K562 (cell line): ENCODE results near the gene BIRC5. TPM values are rescaled to one million over a fixed set of nuclear protein-coding genes. Genes with fewer than 3 reads are reported as not detected.

Experiments used
- ARID3A ChIP-seq: IDR thresholded peaks from 2 replicates; pipeline ENCODE4 v1.6.1; 2012; ENCODE audit warnings: low read depth, low read length, improper control_type of control experiment, borderline replicate concordance
- CBX3 ChIP-seq, 2 experiments: IDR thresholded peaks; 1 replicate in 1 of 2; 2 replicates in 1 of 2; pipeline ENCODE4 v1.6.1; 2012; ENCODE audit warnings: inconsistent platforms in 2 of 2, low read length in 2 of 2, borderline replicate concordance in 1 of 2, control low read depth in 1 of 2
- CTBP1 ChIP-seq: fragments of 450-650 bp; IDR thresholded peaks from 2 replicates; pipeline ENCODE4 v1.6.1; 2016; ENCODE audit warnings: borderline replicate concordance
- DMBX1 ChIP-seq: fragments of 250-450 bp; sonication (Bioruptor Pico); IDR thresholded peaks from 2 replicates; pipeline ENCODE4 v1.8.0; 2022; ENCODE audit warnings: inconsistent platforms, mild to moderate bottlenecking, moderate library complexity, borderline replicate concordance
- ETS1 ChIP-seq: conservative IDR thresholded peaks from 2 replicates; pipeline ENCODE4 v1.6.1; 2011; ENCODE audit warnings: low read depth, mild to moderate bottlenecking, low read length; ENCODE audit not compliant: control insufficient read depth
- HEY1 ChIP-seq: fragments of 250-450 bp; sonication (Bioruptor Pico); IDR thresholded peaks from 2 replicates; pipeline ENCODE4 v1.5.0; 2020; ENCODE audit warnings: mild to moderate bottlenecking, moderate library complexity, borderline replicate concordance
- HINFP ChIP-seq: fragments of 450-650 bp; conservative IDR thresholded peaks from 2 replicates; pipeline ENCODE4 v1.6.1; 2016; ENCODE audit warnings: missing genetic modification characterization, low read depth, mild to moderate bottlenecking, control low read depth, missing compliant biosample characterization
- NCOA6 ChIP-seq: fragments of 450-650 bp; IDR thresholded peaks from 2 replicates; pipeline ENCODE4 v1.6.1; 2017; ENCODE audit warnings: mild to moderate bottlenecking
- NKRF ChIP-seq: fragments of 450-650 bp; IDR thresholded peaks from 2 replicates; pipeline ENCODE4 v1.6.1; 2016; ENCODE audit warnings: borderline replicate concordance
- NONO ChIP-seq, 2 experiments: fragments of 200-400 bp in 1 of 2; fragments of 450-650 bp in 1 of 2; formaldehyde crosslinking in 1 of 2; IDR thresholded peaks; 2 replicates each; pipeline ENCODE4 v1.6.1; 2017; ENCODE audit warnings: low read depth in 2 of 2, mild to moderate bottlenecking in 2 of 2, moderate library complexity in 2 of 2, low read length in 1 of 2
- NR2C2 ChIP-seq, 2 experiments: fragments of 200-800 bp in 1 of 2; sonication (Bioruptor generic) in 1 of 2; sonication (generic) in 1 of 2; formaldehyde crosslinking in 1 of 2; IDR thresholded peaks; 2 replicates each; pipeline versions ENCODE4 v1.6.1 to v1.8.0; 2016 to 2022; ENCODE audit warnings: mild to moderate bottlenecking in 1 of 2, missing compliant biosample characterization in 1 of 2, missing genetic modification characterization in 1 of 2, missing genetic modification reagents in 1 of 2
- TAF15 ChIP-seq: fragments of 200-400 bp; formaldehyde crosslinking; IDR thresholded peaks from 2 replicates; pipeline ENCODE4 v1.6.1; 2017; ENCODE audit warnings: mild to moderate bottlenecking, low read depth, low read length, moderate library complexity
- ZBTB49 ChIP-seq: sonication (generic); formaldehyde crosslinking; IDR thresholded peaks from 2 replicates; pipeline ENCODE4 v1.8.0; 2022; ENCODE audit warnings: missing genetic modification reagents, mild to moderate bottlenecking, borderline replicate concordance
- ZNF436 ChIP-seq: fragments of 250-450, 450-650 bp; sonication (Bioruptor Pico); formaldehyde crosslinking; IDR thresholded peaks from 2 replicates; pipeline ENCODE4 v1.7.0; 2020; ENCODE audit warnings: mild to moderate bottlenecking
- ZNF668 ChIP-seq: fragments of 250-450 bp; sonication (Bioruptor Pico); IDR thresholded peaks from 2 replicates; pipeline ENCODE4 v1.8.0; 2022; ENCODE audit warnings: mild to moderate bottlenecking, inconsistent platforms
- ZNF717 ChIP-seq: fragments of 250-450 bp; sonication (Bioruptor Pico); IDR thresholded peaks from 2 replicates; pipeline ENCODE4 v1.5.0; 2021
- ZZZ3 ChIP-seq: fragments of 450-650 bp; IDR thresholded peaks from 2 replicates; pipeline ENCODE4 v1.6.1; 2016; ENCODE audit warnings: antibody characterized with exemption, mild to moderate bottlenecking, moderate library complexity
- polyA plus RNA-seq, 8 experiments: library from polyadenylated mRNA; depleted of rRNA in 4 of 8; stranded (reverse) in 5 of 8; unstranded in 3 of 8; fragments of >200 nt; fragmentation: Nextera tagmentation in 2 of 8; fragmentation: Illumina TruSeq in 1 of 8; extraction: Ambion mirVana in 2 of 8; extraction: Trizol in 1 of 8; gene quantifications; 2 replicates each; pipeline versions ENCODE4 v1.2.1 to v1.2.3, GENCODE V29; 2011 to 2014; ENCODE audit warnings: inconsistent platforms in 1 of 8, missing spikeins in 1 of 8
- total RNA-seq, 7 experiments: library from RNA; depleted of rRNA in 6 of 7; stranded (reverse); fragments of >200 nt in 6 of 7; fragmentation: Illumina TruSeq in 2 of 7; extraction: Trizol in 2 of 7; gene quantifications; 2 replicates each; pipeline versions ENCODE4 v1.2.1 to v1.2.3, GENCODE V29; 2011 to 2021; ENCODE audit warnings: low replicate concordance in 1 of 7

The BIRC5 gene
- total and polyA plus RNA-seq, 9 of the 15 experiments (the other 6 are each of a cell fraction or from before 2014, with no cell fraction given) = 64.4 to 140 (median 101) TPM

GRCh38 chr17:78272181-78272913, 58.3 kb downstream of the BIRC5 start (continued):
- TF ChIP-seq ARID3A = 0 out of 2 replicates have a peak, but pooled peaks have one; percentile 35
- TF ChIP-seq ZBTB49 (CRISPR knock-in tag) = no peak
- TF ChIP-seq NONO (IDR thresholded peaks at IDR 0.05; ENCODE audit: low read depth in 2 of 2, low read length in 1 of 2) = peak in 1 of 2 experiments; percentile 35; a peak in 1 of 4 replicates
- TF ChIP-seq HINFP (tag) = peak; percentile 96
- peak; percentile 85; the same call in 1 of the 2 replicates for TF ChIP-seq CTBP1
- TF ChIP-seq CBX3 (IDR thresholded peaks at IDR 0.05; ENCODE audit: borderline replicate concordance in 1 of 2, low read length in 2 of 2) = no peak; a peak in 1 of 3 replicates
- TF ChIP-seq ZNF668 (CRISPR knock-in tag) = peak; percentile 100
- peak; percentile 99 for TF ChIP-seq HEY1 (CRISPR knock-in tag)
- no peak for TF ChIP-seq NR2C2 (CRISPR knock-in tag; IDR thresholded peaks at IDR 0.05)
- TF ChIP-seq NR2C2 (tag; IDR thresholded peaks at IDR 0.05) = peak; percentile 88
- no peak for TF ChIP-seq NCOA6
- no peak for TF ChIP-seq ZZZ3
- TF ChIP-seq ETS1 = peak; percentile 41; the same call in 1 of the 2 replicates
- TF ChIP-seq NKRF = 0 out of 2 replicates have a peak, but pooled peaks have one; percentile 18
- no peak for TF ChIP-seq TAF15
- TF ChIP-seq ZNF436 = peak; percentile 37; the same call in 1 of the 2 replicates
- TF ChIP-seq ZNF717 (CRISPR knock-in tag) = peak; percentile 96
- peak; percentile 100 for TF ChIP-seq DMBX1 (CRISPR knock-in tag)
